Progenitor cell of endocrine pancreas (in vitro differentiated cells): ENCODE data around the gene ADAP1. TPM values are rescaled to one million over a fixed set of nuclear protein-coding genes. Genes with fewer than 3 reads are reported as not detected.

ENCODE experiments used
- DNase-seq: peaks from one replicate; pipeline ENCODE4 v3.0.0; 2021; ENCODE audit warnings: low spot score; ENCODE audit not compliant: unreplicated experiment
- H3K27ac Mint-ChIP-seq: 2 replicates; pipeline ENCODE4 v1.8.0; 2021; ENCODE audit warnings: mild to moderate bottlenecking, moderate library complexity, mixed read lengths
- H3K27me3 Mint-ChIP-seq: 2 replicates; pipeline ENCODE4 v1.8.0; 2021; ENCODE audit warnings: mixed read lengths
- H3K36me3 Mint-ChIP-seq: 2 replicates; pipeline ENCODE4 v1.8.0; 2022; ENCODE audit warnings: mixed read lengths; ENCODE audit not compliant: insufficient read depth
- H3K4me1 Mint-ChIP-seq: 2 replicates; pipeline ENCODE4 v1.8.0; 2021; ENCODE audit warnings: low read depth, mixed read lengths
- H3K4me3 Mint-ChIP-seq: 2 replicates; pipeline ENCODE4 v1.8.0; 2021; ENCODE audit warnings: low read depth, mild to moderate bottlenecking, moderate library complexity, mixed read lengths
- H3K9me3 Mint-ChIP-seq: 2 replicates; pipeline ENCODE4 v1.8.0; 2021; ENCODE audit warnings: low read depth, mixed read lengths
- total RNA-seq: library from RNA; stranded (reverse); gene quantifications from 2 replicates; pipeline ENCODE4 v1.2.1, GENCODE V29; 2021
- TF ChIP-seq, protein P1 (sequence below): fragments of 200-600 bp; sonication (generic); IDR thresholded peaks from one replicate; pipeline ENCODE4 v1.5.0; 2021; ENCODE audit warnings: antibody characterized with exemption, mild to moderate bottlenecking; ENCODE audit not compliant: unreplicated experiment

ADAP1 gene
- total RNA-seq, 1 donor from 2014 or later = 10.3 TPM

DNA sequence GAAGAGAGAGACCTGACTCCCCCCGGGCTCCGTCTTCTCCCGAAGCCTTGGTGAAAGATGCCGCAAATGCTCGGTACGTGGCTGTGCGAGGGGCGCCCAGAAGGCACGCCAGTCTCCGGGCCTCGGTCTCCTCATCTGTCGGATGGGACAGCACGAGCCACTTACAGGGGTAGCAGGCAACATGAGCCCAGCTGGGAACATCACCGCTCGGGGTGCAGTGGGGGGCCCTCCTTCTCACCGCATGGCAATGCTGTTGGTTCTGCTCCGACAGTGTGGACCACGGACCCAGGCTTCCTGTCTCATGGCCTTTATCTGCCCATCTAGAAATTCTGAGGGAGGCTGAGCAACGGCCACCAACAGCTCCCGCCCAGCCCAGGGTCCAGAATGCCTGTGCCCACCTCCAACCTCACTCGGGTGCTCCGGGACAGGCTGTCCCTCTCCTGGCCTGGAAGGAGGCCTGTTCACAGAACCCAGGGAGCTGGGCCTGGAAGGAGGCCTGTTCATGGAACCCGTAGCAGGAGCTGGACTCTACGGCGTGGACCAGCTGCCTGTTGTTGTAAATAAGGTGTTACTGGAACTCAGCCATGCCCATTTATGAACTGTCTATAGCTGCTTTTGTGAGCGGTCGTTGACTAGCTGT lies 15.8 kb downstream of the ADAP1 start:
- Mint-ChIP-seq H3K27me3 (peaks cover 22% of the 10 kb centered on the region), H3K27ac (no peak overlapping the region), H3K4me3 (no peak overlapping the region), H3K9me3 (peaks cover 16% of the 10 kb centered on the region), H3K4me1 (no peaks in the 10 kb centered on the region), H3K36me3 (peaks cover 3% of the 10 kb centered on the region)
- DNase-seq = no peak
- TF ChIP-seq, protein P1, sequence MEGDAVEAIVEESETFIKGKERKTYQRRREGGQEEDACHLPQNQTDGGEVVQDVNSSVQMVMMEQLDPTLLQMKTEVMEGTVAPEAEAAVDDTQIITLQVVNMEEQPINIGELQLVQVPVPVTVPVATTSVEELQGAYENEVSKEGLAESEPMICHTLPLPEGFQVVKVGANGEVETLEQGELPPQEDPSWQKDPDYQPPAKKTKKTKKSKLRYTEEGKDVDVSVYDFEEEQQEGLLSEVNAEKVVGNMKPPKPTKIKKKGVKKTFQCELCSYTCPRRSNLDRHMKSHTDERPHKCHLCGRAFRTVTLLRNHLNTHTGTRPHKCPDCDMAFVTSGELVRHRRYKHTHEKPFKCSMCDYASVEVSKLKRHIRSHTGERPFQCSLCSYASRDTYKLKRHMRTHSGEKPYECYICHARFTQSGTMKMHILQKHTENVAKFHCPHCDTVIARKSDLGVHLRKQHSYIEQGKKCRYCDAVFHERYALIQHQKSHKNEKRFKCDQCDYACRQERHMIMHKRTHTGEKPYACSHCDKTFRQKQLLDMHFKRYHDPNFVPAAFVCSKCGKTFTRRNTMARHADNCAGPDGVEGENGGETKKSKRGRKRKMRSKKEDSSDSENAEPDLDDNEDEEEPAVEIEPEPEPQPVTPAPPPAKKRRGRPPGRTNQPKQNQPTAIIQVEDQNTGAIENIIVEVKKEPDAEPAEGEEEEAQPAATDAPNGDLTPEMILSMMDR = no peak

GRCh38 chr7:937856-938484 lies 16.5 kb downstream of the ADAP1 start:
- peak overlapping the region; percentile 16 for H3K27ac Mint-ChIP-seq
- no peaks in the 10 kb centered on the region for H3K4me1 Mint-ChIP-seq
- H3K36me3 Mint-ChIP-seq = peaks cover 3% of the 10 kb centered on the region
- H3K27me3 Mint-ChIP-seq = peaks cover 22% of the 10 kb centered on the region
- H3K4me3 Mint-ChIP-seq = no peak overlapping the region
- peaks cover 16% of the 10 kb centered on the region for H3K9me3 Mint-ChIP-seq
- no peak for DNase-seq
- TF ChIP-seq, protein P1 = no peak

GRCh38 chr7:936386-937054 lies 18.0 kb downstream of the ADAP1 start:
- no peak for DNase-seq
- Mint-ChIP-seq H3K4me1 (no peaks in the 10 kb centered on the region), H3K36me3 (peaks cover 1% of the 10 kb centered on the region), H3K27ac (no peak overlapping the region), H3K27me3 (peaks cover 15% of the 10 kb centered on the region), H3K9me3 (peaks cover 14% of the 10 kb centered on the region), H3K4me3 (no peak overlapping the region)
- TF ChIP-seq, protein P1 = no peak

DNA sequence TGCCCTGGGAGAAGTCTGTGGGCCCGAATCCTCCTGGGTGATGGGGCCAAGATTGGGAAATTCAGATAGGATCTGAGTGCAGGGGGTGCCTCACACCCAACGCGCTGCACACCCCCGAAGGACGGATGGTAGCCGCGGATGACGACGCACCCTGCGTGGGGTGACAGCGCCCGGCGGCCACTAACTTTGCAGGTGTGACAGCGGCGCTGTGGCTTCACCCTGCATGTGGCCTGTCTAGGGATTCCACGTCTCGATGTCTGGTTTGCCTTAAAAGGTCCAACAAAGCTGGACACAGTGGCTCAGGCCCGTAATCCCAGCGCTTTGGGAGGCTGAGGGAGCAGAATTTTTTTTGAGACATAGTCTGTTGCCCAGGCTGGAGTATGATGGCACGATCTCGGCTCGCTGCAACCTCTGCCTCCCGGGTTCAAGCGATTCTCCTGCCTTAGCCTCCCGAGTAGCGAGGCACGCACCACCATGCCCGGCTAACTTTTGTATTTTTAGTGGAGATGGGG lies 18.6 kb downstream of the ADAP1 start:
- Mint-ChIP-seq H3K4me3 (no peak overlapping the region), H3K27ac (no peak overlapping the region), H3K36me3 (peaks cover 1% of the 10 kb centered on the region), H3K9me3 (peaks cover 9% of the 10 kb centered on the region), H3K27me3 (peaks cover 9% of the 10 kb centered on the region), H3K4me1 (no peaks in the 10 kb centered on the region)
- DNase-seq = no peak
- TF ChIP-seq, protein P1 = no peak

- H3K27me3 Mint-ChIP-seq = peaks cover 4% of the 10 kb centered on the region
- no peaks in the 10 kb centered on the region for H3K4me1 Mint-ChIP-seq
- H3K36me3 Mint-ChIP-seq = no peaks in the 10 kb centered on the region
- no peak for DNase-seq
- TF ChIP-seq, protein P1 = no peak
- no peak overlapping the region for H3K4me3 Mint-ChIP-seq
- H3K27ac Mint-ChIP-seq = no peak overlapping the region
- H3K9me3 Mint-ChIP-seq = peaks cover 5% of the 10 kb centered on the region
Measured at GRCh38 chr7:935164-935873, 19.2 kb downstream of the ADAP1 start.
